HL-60 (cell line): ENCODE data around the gene FAM13C.

Experiments used
- DNase-seq, 2 experiments: peaks; one replicate each; pipeline ENCODE4 v3.0.0-alpha.2; 2010 to 2020; ENCODE audit warnings: low read depth in 1 of 2, low spot score in 1 of 2
- H3K27ac ChIP-seq: fragments of 250-450 bp; sonication (Bioruptor Pico); replicated peaks from 2 replicates; pipeline ENCODE4 v1.5.1; 2020; ENCODE audit warnings: mild to moderate bottlenecking, moderate library complexity
- H3K27me3 ChIP-seq: fragments of 250-450 bp; sonication (Bioruptor Pico); 2 replicates; pipeline ENCODE4 v1.5.1; 2021; ENCODE audit warnings: mild to moderate bottlenecking, moderate library complexity; ENCODE audit not compliant: insufficient read depth, poor library complexity, severe bottlenecking
- H3K4me3 ChIP-seq: replicated peaks from 2 replicates; pipeline ENCODE4 v1.5.1; 2011; ENCODE audit warnings: mild to moderate bottlenecking, control low read depth, low read length; ENCODE audit not compliant: insufficient read depth
- GABPA ChIP-seq: IDR thresholded peaks from 2 replicates; pipeline ENCODE4 v1.6.1; 2012; ENCODE audit warnings: low read depth
- POLR2AphosphoS5 ChIP-seq: IDR thresholded peaks from 2 replicates; pipeline ENCODE4 v1.6.1; 2012; ENCODE audit warnings: low read depth
- SPI1 ChIP-seq: IDR thresholded peaks from 2 replicates; pipeline ENCODE4 v1.6.1; 2012; ENCODE audit warnings: low read depth, mild to moderate bottlenecking, borderline replicate concordance
- TF ChIP-seq, protein P1 (sequence below): IDR thresholded peaks from one replicate; pipeline ENCODE4 v1.5.1; 2011; ENCODE audit warnings: low read length, control low read depth, inconsistent platforms; ENCODE audit not compliant: insufficient read depth
- TF ChIP-seq, protein P2 (sequence below): IDR thresholded peaks from 2 replicates; pipeline ENCODE4 v1.6.1; 2012; ENCODE audit warnings: low read depth; ENCODE audit not compliant: insufficient replicate concordance

Gene FAM13C

DNA sequence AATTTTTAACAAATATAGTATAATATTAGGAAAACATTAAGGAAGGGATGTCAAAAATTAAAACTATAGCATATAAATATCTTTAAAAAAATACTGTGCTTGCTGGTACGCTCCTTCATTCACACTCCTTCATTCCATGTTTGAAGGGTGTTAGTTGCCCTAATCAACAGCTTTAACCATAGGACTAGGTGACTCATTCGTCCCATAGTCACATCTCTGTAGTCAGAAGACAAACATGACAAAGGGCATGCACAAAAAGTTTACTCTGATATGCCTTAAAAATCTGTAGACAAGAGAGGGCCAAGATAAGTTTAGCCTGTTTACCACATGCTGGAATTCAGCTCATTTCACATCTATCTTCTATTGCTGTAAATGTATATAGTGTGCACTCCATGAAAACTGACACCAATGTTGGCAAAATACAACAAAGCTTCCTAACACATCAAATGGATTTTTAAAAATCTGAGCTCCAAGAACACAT lies 646 bp downstream of the FAM13C start:
- TF ChIP-seq GABPA (no peak), POLR2AphosphoS5 (no peak), SPI1 (no peak)
- TF ChIP-seq, protein P1, sequence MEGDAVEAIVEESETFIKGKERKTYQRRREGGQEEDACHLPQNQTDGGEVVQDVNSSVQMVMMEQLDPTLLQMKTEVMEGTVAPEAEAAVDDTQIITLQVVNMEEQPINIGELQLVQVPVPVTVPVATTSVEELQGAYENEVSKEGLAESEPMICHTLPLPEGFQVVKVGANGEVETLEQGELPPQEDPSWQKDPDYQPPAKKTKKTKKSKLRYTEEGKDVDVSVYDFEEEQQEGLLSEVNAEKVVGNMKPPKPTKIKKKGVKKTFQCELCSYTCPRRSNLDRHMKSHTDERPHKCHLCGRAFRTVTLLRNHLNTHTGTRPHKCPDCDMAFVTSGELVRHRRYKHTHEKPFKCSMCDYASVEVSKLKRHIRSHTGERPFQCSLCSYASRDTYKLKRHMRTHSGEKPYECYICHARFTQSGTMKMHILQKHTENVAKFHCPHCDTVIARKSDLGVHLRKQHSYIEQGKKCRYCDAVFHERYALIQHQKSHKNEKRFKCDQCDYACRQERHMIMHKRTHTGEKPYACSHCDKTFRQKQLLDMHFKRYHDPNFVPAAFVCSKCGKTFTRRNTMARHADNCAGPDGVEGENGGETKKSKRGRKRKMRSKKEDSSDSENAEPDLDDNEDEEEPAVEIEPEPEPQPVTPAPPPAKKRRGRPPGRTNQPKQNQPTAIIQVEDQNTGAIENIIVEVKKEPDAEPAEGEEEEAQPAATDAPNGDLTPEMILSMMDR = no peak
- TF ChIP-seq, protein P2, sequence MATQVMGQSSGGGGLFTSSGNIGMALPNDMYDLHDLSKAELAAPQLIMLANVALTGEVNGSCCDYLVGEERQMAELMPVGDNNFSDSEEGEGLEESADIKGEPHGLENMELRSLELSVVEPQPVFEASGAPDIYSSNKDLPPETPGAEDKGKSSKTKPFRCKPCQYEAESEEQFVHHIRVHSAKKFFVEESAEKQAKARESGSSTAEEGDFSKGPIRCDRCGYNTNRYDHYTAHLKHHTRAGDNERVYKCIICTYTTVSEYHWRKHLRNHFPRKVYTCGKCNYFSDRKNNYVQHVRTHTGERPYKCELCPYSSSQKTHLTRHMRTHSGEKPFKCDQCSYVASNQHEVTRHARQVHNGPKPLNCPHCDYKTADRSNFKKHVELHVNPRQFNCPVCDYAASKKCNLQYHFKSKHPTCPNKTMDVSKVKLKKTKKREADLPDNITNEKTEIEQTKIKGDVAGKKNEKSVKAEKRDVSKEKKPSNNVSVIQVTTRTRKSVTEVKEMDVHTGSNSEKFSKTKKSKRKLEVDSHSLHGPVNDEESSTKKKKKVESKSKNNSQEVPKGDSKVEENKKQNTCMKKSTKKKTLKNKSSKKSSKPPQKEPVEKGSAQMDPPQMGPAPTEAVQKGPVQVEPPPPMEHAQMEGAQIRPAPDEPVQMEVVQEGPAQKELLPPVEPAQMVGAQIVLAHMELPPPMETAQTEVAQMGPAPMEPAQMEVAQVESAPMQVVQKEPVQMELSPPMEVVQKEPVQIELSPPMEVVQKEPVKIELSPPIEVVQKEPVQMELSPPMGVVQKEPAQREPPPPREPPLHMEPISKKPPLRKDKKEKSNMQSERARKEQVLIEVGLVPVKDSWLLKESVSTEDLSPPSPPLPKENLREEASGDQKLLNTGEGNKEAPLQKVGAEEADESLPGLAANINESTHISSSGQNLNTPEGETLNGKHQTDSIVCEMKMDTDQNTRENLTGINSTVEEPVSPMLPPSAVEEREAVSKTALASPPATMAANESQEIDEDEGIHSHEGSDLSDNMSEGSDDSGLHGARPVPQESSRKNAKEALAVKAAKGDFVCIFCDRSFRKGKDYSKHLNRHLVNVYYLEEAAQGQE = no peak
- DNase-seq = no peak
- Histone ChIP-seq H3K27ac (no peak overlapping the region), H3K27me3 (peaks cover 19% of the 10 kb centered on the region), H3K4me3 (no peak overlapping the region)

DNA sequence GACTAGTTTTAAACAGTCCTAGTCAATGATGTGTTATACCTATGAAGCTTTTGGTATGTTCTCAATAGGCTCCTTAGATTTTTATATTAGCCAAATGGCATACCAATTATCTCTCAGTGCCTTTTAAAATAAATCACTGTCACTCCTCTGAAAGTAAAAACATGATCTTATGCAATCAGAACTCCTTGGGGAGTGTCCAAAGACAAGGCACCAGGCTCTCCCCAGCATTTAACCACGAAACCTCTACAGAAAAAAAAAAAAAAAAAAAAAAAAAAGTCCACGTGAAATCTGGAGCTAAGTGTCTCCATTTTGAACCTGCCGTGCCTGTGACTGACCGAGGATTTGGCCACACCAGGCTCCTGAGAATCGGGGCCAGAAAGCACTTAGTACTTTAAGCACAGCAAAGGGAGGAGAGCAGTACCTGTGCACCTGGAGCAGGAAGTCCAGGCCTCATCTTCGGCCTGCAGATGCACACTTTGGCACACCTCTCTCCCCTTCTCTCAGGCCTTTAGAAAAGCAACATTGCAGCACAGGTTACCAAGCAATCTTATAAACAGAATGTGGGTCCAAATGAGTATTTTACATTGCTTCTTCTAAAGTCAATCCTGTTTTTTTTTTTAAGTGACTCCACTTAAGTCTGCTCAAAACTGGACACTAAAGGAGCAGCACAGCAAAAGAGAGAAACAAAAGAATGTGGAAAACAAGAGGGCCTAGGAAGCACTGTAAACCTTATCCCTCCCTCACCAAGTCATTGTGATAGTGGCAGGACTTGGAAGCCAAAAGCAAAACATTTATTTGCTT lies 1.5 kb downstream of the FAM13C start:
- H3K27ac ChIP-seq = no peak overlapping the region

DNA sequence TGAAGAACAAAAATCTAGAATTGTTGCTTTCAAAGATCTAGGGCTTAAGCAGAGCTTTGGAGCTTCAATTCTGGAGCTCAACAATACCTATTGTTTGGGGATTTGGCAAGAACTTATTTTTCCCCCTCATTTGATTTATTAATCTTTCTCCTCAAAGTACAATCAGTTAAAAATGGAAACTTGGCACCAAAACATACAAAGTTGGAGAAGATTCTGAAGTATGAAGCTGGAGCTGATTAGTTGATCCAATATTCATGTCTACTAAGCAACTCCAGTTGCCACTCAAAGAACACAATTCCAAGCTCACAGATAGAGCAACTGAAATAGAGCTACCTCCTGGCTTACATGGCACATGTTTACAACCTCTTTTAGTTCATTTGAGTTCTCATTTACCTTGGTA lies 3.8 kb downstream of the FAM13C start:
- Histone ChIP-seq H3K27ac (no peak overlapping the region), H3K4me3 (no peak overlapping the region), H3K27me3 (peaks cover 12% of the 10 kb centered on the region)
- TF ChIP-seq, protein P2 = no peak
- TF ChIP-seq SPI1 (no peak), POLR2AphosphoS5 (no peak), GABPA (no peak)
- TF ChIP-seq, protein P1 = no peak
- no peak for DNase-seq

More for the DNA sequence above, 1.5 kb downstream of the FAM13C start:
- TF ChIP-seq POLR2AphosphoS5 (no peak), GABPA (no peak), SPI1 (no peak)
- TF ChIP-seq, protein P1 = no peak
- TF ChIP-seq, protein P2 = no peak
- DNase-seq = no peak
- H3K4me3 ChIP-seq = no peak overlapping the region
- peaks cover 19% of the 10 kb centered on the region for H3K27me3 ChIP-seq
